GM18873 (cell line): Measurements from ENCODE around the gene TUBB4B.
A peak's percentile ranks its signal among the peaks of the same experiment; 100 is the strongest.
"Not testable (repeated sequence)": the region's sequence is repeated elsewhere in the genome, so short reads cannot be mapped to it uniquely, and the experiment has no call there.

Source experiments
- ATAC-seq: cut with Tn5 transposase; IDR thresholded peaks from one replicate; pipeline ENCODE4 v1.9.1; 2021; ENCODE audit warnings: mild to moderate bottlenecking, moderate library complexity, moderate number of reproducible peaks; ENCODE audit not compliant: unreplicated experiment, low FRiP score

The TUBB4B gene

DNA sequence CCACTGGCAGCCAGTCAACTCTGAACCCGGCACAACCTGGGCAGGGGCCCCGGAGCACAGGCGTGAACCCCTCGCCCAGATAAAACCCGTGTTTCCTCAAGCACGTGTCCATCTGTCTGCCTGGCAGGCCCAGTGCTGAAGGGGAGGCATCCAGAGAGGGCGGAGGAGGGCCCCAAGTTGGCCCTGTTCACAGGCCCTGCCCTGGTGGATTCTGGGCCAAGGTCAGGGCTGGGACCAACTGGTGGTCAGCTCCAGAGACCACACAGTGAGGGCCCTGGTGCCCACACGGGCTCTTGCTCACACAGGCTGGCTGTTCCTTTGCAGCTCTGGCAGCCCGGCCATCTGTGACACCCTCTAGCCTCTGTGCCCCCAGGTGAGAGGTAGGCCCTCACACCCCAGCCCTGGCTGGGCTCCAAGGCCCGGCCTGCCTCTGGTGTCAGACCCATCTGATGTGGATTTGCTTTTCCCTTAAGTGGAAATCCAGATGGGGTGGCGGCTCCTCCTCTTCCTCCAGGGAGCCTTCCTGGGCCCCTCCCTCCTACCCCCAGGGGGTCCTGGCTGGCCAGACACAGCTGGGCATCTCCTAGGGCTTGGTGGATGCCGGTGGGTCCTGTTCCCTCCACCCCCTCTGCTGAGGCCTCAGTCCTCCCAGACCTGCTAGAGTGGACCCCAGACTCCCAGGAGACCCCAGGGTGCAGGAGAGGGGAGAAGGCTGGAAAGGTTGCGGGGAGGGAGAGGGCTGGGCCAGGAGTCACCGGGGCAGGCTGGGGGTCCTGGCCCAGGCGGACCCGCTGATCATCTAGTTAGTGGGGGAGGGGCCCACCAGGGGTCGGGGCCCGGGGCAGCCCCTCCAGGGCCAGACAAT, 9.5 kb downstream of the TUBB4B start:
- ATAC-seq = no peak

DNA sequence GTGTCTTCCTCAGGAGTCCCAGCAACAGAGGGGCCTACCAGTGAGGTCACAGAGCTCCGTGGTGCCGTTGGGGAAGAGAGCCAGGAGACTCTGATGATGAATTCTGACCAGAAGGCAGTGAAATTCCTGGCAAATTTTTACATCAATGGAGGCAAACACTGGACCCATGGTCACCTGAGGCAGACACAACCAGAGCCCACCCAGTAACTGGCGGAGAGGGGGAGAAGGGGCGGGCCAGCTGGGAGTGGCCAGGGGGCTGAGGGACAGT, 10.0 kb downstream of the TUBB4B start, which contains the start of gene STPG3:
STPG3 (plus strand) TSS at position 93 of the 268 bp plus-strand sequence; CDS start at position 94, 1 bp downstream.
- ATAC-seq = no peak

DNA sequence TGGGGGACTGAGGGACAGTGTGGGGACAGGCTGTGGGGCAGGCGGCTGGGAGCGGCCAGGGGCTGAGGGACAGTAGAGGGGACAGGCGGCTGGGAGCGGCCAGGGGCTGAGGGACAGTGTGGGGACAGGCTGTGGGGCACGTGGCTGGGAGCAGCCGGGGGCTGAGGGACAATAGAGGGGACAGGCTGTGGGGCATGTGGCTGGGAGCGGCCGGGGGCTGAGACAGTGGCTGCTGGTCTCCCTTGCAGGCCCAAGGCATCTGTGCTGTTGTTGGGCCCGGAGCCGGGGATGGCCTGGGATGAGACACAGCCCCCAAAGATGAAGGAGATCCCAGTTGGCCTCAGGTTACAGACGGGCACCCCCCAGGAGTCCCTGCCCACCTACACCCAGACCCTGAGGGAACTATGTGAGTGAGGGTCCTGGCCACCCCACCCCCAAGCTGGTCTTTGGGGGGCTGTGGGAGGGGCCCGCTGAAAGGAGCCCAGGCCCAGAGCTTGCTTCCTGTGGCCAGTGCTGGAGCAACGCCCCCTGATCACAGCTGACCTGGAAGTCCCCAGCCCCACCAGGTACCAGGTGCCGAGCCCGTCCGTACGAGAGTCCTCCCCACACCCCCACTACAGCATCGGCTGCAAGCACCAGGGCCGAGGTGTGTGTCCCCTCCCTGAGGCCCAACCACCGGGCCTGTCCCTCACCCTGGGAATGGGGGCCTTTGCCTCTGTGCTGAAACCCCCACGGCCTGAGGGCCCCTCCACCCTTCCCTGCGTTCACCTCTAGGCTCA, 10.6 kb downstream of the TUBB4B start:
- no peak for ATAC-seq

DNA sequence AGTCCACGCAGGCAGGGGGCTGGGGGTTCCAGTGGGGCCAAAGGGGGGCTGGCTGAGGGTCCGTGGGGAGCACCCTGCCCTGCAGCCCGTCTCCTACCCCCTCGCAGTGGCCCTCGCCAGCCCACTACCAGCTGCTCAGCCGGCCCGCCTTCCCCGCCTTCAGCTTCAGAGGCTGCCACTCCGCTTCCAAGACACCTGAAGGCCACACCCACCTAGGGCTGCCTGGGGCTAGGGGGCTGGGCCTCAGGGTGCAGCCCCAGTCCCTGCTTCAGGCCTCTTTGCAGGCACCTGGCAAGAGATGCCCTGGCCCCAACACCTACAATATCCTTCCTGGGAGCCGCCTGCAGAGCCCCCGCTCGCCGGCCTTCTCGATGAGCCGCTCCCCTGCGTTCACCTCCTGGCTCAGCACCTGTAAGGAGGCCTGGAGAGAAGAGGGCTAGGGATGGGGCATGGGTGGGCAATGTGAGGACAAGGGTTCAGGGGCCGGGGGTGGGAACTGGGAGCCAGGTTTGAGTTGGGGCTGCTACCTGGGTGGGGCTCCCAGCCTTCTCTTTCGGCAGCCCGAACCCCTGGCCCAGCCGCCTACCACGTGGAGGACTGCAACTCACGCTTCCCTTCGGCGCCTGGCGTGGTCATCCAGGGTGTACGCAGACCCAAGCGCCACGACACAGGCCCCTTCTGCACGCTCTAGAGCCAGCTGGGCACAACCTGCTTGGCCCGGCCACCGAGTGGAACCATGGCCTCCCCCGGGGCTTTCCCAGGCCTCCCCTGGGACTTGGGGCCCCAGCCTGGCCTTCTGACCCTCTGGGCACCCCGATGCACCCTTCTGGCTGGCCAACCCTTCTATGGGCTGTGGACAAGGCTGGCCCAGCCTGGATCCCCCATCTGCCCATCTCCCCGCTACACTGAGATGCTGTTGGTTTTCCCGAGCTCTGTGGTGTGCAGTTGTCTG, 11.7 kb downstream of the TUBB4B start:
- no peak for ATAC-seq

GRCh38 chr9:137253717-137254623, 12.9 kb downstream of the TUBB4B start:
- ATAC-seq = no peak

DNA sequence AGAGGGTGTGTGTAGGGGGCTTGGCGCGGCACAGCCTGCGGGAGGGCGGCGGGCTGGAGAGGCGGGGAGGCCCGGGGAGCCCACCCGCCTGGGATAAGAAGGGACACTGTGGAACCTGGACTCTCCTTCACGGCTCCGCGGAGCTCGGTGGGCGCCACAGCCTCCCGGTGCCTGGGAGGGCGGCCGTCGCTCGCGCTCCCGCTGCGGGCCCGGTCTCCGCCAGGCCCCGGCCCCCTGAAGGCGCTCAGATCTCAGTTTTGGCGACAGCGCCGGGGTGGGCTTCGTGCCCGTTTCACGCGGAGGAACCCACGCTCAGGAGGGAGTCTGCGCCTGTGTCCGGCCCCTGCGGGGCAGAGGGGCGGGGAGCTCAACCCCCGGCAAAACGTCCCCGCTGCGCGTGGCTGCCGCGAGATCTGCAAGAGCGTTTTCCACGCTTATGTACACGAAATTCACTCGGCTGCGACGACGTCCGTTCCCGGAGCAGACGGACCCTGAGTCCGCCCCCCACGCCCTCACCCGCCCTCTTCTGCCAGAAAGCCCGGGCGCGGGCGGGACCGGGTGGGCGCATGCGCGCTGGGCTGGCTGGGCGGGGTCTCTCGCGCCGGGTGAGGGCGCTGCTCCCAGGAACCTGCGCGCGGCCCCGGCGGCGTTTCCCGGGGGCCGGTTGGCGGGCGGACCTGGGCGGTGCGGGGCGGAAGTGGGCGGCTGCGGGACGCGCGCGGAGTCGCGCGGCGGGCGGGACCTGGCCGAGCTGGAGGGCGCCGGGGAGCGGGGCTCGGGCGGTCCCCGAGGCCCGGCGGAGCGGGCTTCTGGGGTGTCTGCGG, 13.7 kb downstream of the TUBB4B start, which contains the start of gene NELFB:
NELFB (plus strand) TSS at position 704 of the 824 bp plus-strand sequence.
- ATAC-seq = peak; percentile 50

- ATAC-seq = no peak
These were observed 14.5 kb downstream of the TUBB4B start for GRCh38 chr9:137255448-137256114.

GRCh38 chr9:137256362-137256761, 15.3 kb downstream of the TUBB4B start:
- no peak for ATAC-seq

DNA sequence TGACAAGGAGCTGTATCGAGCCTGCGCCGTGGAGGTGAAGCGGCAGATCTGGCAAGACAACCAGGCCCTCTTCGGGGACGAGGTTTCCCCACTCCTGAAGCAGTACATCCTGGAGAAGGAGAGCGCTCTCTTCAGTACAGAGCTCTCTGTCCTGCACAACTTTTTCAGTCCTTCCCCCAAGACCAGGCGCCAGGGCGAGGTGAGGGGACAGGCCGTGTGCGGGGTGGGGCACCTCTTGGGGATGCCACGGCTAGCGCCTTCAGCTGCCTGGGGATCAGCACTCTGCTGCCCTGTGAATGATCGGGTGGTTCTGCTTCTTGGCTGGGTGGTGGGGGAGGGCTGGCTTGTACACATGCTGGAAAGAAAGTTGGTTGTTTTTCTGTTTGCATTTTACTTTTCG, 15.8 kb downstream of the TUBB4B start:
- no peak for ATAC-seq

DNA sequence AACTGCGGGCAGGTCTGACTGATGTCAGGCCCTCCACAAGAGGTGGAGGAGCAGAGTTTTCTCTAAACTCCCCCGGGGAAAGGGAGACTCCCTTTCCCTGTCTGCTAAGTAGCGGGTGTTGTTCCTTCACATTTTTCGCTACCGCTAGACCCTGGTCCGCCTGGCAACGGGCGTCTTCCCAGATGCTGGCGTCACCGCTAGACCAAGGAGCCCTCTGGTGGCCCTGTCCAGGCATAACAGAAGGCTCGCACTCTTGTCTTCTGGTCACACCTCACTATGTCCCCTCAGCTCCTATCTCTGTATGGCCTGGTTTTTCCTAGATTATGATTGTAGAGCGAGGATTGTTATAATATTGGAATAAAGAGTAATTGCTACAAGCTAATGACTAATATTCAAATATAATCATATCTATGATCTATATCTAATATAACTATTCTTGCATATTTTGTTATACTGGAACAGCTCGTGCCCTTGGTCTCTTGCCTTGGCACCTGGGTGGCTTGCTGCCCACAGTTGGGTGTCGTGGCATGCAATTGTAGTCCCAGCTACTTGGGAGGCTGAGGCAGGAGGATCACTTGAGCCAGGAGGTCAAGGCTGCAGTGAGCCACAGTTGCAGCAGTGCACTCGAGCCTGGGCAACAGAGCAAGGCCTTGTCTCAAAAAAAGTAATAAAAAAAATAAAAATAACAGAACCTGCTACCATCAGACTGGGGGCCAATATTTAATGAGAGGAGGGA, 21.3 kb downstream of the TUBB4B start:
- ATAC-seq = not testable (repeated sequence)

DNA sequence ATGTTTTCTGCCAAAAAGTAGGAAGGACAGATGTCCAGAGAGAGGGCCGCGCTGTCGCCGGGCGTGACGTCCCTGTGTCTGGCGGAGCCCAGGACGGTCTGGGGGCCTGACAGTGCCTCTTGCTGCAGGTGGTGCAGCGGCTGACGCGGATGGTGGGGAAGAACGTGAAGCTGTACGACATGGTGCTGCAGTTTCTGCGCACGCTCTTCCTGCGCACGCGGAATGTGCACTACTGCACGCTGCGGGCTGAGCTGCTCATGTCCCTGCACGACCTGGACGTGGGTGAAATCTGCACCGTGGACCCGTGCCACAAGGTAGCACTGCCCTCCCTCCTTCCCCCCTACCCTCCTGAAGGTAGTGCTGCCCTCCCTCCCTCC, 21.8 kb downstream of the TUBB4B start:
- ATAC-seq = no peak

GRCh38 chr9:137263506-137263905, 22.4 kb downstream of the TUBB4B start:
- no peak for ATAC-seq

GRCh38 chr9:137264067-137264466, 23.0 kb downstream of the TUBB4B start:
- no peak for ATAC-seq

DNA sequence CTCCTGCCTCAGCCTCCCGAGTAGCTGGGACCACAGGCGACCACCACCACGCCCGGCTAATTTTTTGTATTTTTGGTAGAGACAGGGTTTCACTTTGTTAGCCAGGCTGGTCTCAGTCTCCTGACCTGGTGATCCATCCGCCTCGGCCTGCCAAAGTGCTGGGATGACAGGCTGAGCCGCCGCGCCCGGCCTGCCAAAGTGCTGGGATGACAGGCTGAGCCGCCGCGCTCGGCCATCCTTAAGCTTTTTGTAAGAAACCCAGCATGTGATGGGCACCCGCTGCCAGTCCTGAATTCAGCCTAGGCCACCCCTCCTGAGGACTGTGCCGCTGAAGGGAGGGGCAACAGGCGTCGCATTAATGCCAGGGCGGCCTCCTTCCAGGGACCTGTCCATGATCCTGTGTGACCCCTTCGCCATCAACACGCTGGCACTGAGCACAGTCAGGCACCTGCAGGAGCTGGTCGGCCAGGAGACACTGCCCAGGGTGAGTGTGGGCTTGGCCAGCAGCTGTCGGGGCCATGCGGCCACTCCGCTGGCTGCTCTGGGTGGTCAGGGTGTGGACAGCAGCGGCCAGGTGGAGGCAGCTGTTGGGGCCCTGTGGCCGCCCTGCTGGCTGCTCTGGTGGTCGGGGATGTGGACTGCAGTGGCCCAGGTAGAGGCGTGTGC, 24.5 kb downstream of the TUBB4B start:
- no peak for ATAC-seq

DNA sequence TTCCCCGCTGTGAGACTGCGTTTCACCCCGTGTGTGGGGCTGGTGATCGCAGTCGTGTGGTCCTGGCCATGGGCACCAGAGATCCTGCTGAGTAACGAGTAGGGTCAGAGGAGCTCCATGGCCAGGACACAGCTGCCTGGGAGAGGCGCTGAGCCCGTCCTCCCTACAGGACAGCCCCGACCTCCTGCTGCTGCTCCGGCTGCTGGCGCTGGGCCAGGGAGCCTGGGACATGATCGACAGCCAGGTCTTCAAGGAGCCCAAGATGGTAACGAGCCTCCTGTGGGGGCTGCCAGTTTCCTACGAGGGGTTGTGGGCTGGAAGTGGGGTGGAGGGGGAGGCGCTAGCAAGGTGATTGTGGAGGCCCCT, 25.1 kb downstream of the TUBB4B start:
- ATAC-seq = no peak

DNA sequence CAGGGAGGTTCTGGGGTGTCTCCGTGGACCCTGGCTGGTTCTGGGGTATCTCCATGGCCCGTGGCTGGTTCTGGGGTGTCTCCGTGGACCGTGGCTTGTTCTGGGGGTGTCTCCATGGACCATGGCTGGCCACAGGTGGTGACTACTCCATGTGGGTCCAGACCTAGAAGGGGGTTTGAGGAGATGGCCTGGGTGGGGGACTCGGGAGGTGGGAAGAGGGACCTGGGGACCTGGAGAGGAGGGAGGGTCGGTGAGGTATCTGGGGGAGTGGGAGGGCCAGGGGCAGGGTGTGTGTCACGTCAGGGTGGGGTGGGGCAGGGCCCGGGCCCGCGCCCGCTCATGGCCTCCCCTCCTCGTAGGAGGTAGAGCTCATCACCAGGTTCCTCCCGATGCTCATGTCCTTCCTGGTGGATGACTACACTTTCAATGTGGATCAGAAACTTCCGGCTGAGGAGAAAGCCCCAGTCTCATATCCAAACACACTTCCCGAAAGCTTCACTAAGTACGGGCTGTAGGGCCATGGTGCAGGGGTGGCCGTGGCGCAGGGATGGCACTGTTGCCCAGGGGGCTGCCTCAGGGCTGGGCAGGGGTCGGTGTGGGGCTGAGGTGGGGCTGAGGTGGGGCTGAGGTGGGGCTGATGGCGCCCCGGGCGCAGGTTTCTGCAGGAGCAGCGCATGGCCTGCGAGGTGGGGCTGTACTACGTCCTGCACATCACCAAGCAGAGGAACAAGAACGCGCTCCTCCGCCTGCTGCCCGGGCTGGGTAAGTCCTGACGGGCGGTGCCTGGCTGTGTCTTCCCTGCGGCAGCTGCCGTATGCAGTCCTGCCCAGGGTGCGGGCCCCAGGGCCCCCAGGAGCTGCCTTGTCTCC, 25.7 kb downstream of the TUBB4B start:
- no peak for ATAC-seq
